ENCODE data around the gene DUOX1. TPM values are rescaled to one million over a fixed set of nuclear protein-coding genes. Genes with fewer than 3 reads are reported as not detected.

The DUOX1 gene
- total and polyA plus RNA-seq, 4 donors = 0.02 to 0.94 (median 0.08) TPM; not detected in 1

DNA sequence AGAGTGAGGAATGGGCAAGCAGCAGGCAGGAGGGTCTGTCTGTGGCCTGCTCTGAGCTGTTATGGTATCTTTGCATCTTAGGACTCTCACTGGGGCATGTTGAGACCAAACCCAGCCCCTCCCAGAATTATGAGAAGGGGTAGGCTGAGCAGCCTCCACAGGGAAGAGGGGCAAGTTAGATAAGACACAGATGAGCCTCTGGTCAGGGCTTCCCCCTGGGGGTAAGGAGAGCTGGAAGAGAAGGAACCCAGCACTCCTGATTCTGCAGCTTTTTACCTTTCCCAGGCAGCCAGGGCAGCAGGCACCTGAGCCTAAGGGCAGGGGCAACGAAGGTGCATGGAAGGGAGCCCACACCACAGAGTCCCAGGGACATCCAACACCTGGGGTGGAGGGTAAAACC is 19.3 kb downstream of the DUOX1 start (continued):
- TF ChIP-seq, protein P1, sequence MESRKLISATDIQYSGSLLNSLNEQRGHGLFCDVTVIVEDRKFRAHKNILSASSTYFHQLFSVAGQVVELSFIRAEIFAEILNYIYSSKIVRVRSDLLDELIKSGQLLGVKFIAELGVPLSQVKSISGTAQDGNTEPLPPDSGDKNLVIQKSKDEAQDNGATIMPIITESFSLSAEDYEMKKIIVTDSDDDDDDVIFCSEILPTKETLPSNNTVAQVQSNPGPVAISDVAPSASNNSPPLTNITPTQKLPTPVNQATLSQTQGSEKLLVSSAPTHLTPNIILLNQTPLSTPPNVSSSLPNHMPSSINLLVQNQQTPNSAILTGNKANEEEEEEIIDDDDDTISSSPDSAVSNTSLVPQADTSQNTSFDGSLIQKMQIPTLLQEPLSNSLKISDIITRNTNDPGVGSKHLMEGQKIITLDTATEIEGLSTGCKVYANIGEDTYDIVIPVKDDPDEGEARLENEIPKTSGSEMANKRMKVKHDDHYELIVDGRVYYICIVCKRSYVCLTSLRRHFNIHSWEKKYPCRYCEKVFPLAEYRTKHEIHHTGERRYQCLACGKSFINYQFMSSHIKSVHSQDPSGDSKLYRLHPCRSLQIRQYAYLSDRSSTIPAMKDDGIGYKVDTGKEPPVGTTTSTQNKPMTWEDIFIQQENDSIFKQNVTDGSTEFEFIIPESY (IDR thresholded peaks at IDR 0.05) = no peak
- TF ChIP-seq RAD21 (IDR thresholded peaks at IDR 0.05) (no peak), TAF1 (conservative IDR thresholded peaks at IDR 0.05) (no peak)

DNA sequence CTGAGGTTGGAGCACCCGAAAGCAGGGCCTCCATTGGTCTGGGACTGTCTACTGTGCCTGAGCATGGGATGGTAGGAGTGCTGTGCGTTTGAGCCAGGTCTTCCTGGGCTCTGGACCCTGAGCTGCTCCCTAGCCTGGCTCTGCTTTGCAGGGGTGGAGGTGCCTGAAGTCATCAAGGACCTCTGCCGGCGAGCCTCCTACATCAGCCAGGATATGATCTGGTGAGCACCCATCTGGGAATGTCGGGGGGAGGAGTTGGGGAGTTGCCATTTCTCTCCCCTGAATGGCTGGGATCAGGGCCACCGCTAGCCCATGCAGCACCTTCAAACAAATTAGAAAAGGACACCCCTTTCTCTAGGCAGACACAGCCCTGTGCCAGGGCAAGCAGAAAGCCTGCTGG is 20.7 kb downstream of the DUOX1 start:
- no peaks in the 10 kb centered on the region for H3K4me1 ChIP-seq (ENCODE audit: control insufficient read depth in 4 of 4, insufficient read depth in 4 of 4, low read length in 3 of 4)
- H3K4me3 ChIP-seq (ENCODE audit: low read depth in 1 of 3, low read length in 3 of 3) = no peak overlapping the region
- no peaks in the 10 kb centered on the region for H3K9me3 ChIP-seq (ENCODE audit: control insufficient read depth in 4 of 4, low read length in 3 of 4)
- H3K27me3 ChIP-seq (ENCODE audit: control insufficient read depth in 4 of 4, insufficient read depth in 4 of 4, low read length in 3 of 4) = no peaks in the 10 kb centered on the region
- DNase-seq (ENCODE audit: low spot score) = no peak
- WGBS = 88% methylated on average over 6 of the region's 6 CpGs
- no peak for TF ChIP-seq JUND (IDR thresholded peaks at IDR 0.05)
- no peak for TF ChIP-seq HNF4G (IDR thresholded peaks at IDR 0.05)
- no peak for TF ChIP-seq RAD21 (IDR thresholded peaks at IDR 0.05)
- TF ChIP-seq EGR1 (IDR thresholded peaks at IDR 0.05; ENCODE audit: low read depth in 2 of 2) = no peak
- no peak for TF ChIP-seq YY1 (IDR thresholded peaks at IDR 0.05)
- TF ChIP-seq RXRA (IDR thresholded peaks at IDR 0.05) = no peak
- TF ChIP-seq, protein P1 (IDR thresholded peaks at IDR 0.05) = no peak
- TF ChIP-seq, protein P2, sequence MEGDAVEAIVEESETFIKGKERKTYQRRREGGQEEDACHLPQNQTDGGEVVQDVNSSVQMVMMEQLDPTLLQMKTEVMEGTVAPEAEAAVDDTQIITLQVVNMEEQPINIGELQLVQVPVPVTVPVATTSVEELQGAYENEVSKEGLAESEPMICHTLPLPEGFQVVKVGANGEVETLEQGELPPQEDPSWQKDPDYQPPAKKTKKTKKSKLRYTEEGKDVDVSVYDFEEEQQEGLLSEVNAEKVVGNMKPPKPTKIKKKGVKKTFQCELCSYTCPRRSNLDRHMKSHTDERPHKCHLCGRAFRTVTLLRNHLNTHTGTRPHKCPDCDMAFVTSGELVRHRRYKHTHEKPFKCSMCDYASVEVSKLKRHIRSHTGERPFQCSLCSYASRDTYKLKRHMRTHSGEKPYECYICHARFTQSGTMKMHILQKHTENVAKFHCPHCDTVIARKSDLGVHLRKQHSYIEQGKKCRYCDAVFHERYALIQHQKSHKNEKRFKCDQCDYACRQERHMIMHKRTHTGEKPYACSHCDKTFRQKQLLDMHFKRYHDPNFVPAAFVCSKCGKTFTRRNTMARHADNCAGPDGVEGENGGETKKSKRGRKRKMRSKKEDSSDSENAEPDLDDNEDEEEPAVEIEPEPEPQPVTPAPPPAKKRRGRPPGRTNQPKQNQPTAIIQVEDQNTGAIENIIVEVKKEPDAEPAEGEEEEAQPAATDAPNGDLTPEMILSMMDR (IDR thresholded peaks at IDR 0.05; ENCODE audit: low read depth, low read length, missing input control) = no peak
- TF ChIP-seq SP1 (IDR thresholded peaks at IDR 0.05) = no peak
- TF ChIP-seq NR2F2 (IDR thresholded peaks at IDR 0.05) = no peak
- TF ChIP-seq GABPA (IDR thresholded peaks at IDR 0.05 in 1 of 2, conservative IDR thresholded peaks at IDR 0.05 in 1 of 2) = no peak
- no peak for TF ChIP-seq TAF1 (conservative IDR thresholded peaks at IDR 0.05)
- no peak for TF ChIP-seq FOXA2 (IDR thresholded peaks at IDR 0.05)
- H3K9ac ChIP-seq (ENCODE audit: low read depth in 1 of 2, low read length in 2 of 2) = no peak overlapping the region
- no peaks in the 10 kb centered on the region for H3K36me3 ChIP-seq (ENCODE audit: control insufficient read depth in 4 of 4, insufficient read depth in 3 of 4, low read depth in 1 of 4, low read length in 3 of 4)
- H3K27ac ChIP-seq (ENCODE audit: low read depth in 1 of 2, low read length in 2 of 2) = no peak overlapping the region

DNA sequence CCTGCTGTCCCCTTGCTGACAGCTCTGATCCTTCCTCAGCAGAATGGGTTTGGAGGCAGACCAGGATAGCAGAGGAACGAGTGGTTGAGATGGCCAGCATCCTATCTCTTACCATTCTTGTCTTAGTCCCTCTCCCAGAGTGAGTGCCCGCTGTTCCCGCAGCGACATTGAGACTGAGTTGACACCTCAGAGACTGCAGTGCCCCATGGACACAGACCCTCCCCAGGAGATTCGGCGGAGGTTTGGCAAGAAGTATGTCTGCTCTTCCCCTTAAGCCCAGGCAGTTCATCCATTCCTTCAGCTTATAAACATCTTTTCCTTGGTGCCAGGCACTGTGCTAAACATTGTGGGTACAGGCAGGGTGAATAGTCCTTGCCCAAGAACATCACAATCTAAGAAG is 21.2 kb downstream of the DUOX1 start:
- TF ChIP-seq, protein P2 (IDR thresholded peaks at IDR 0.05; ENCODE audit: low read depth, low read length, missing input control) = no peak
- no peak for TF ChIP-seq HNF4G (IDR thresholded peaks at IDR 0.05)
- TF ChIP-seq TAF1 (conservative IDR thresholded peaks at IDR 0.05) = no peak
- TF ChIP-seq, protein P1 (IDR thresholded peaks at IDR 0.05) = no peak
- TF ChIP-seq EGR1 (IDR thresholded peaks at IDR 0.05; ENCODE audit: low read depth in 2 of 2) = no peak
- TF ChIP-seq JUND (IDR thresholded peaks at IDR 0.05) = no peak
- TF ChIP-seq FOXA2 (IDR thresholded peaks at IDR 0.05) = no peak
- TF ChIP-seq HNF4A (conservative IDR thresholded peaks at IDR 0.05) = no peak
- TF ChIP-seq, protein P3, sequence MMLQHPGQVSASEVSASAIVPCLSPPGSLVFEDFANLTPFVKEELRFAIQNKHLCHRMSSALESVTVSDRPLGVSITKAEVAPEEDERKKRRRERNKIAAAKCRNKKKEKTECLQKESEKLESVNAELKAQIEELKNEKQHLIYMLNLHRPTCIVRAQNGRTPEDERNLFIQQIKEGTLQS (IDR thresholded peaks at IDR 0.05) = no peak
- TF ChIP-seq RAD21 (IDR thresholded peaks at IDR 0.05) = no peak
- no peak for TF ChIP-seq RXRA (IDR thresholded peaks at IDR 0.05)
- TF ChIP-seq NR2F2 (IDR thresholded peaks at IDR 0.05) = no peak
- TF ChIP-seq FOXA1 (IDR thresholded peaks at IDR 0.05) = no peak
- TF ChIP-seq YY1 (IDR thresholded peaks at IDR 0.05) = no peak
- H3K4me1 ChIP-seq (ENCODE audit: control insufficient read depth in 4 of 4, insufficient read depth in 4 of 4, low read length in 3 of 4) = no peaks in the 10 kb centered on the region
- no peaks in the 10 kb centered on the region for H3K9me3 ChIP-seq (ENCODE audit: control insufficient read depth in 4 of 4, low read length in 3 of 4)
- H3K27ac ChIP-seq (ENCODE audit: low read depth in 1 of 2, low read length in 2 of 2) = no peak overlapping the region
- DNase-seq (ENCODE audit: low spot score) = no peak
- 93% methylated on average over 6 of the region's 6 CpGs for WGBS
- no peak overlapping the region for H3K9ac ChIP-seq (ENCODE audit: low read depth in 1 of 2, low read length in 2 of 2)
- no peaks in the 10 kb centered on the region for H3K36me3 ChIP-seq (ENCODE audit: control insufficient read depth in 4 of 4, insufficient read depth in 3 of 4, low read depth in 1 of 4, low read length in 3 of 4)
- no peak overlapping the region for H3K4me3 ChIP-seq (ENCODE audit: low read depth in 1 of 3, low read length in 3 of 3)
- no peaks in the 10 kb centered on the region for H3K27me3 ChIP-seq (ENCODE audit: control insufficient read depth in 4 of 4, insufficient read depth in 4 of 4, low read length in 3 of 4)
